GM19193 (cell line): ENCODE results near the gene GAPDHS.

Experiments
- POLR2A ChIP-seq: IDR thresholded peaks from 4 replicates; pipeline ENCODE4 v1.6.1; 2011; ENCODE audit not compliant: insufficient read depth, insufficient read length; ENCODE audit errors: extremely low read depth

GAPDHS gene

GRCh38 chr19:35569281-35569781 is 36.1 kb downstream of the GAPDHS start:
- no peak for TF ChIP-seq POLR2A

GRCh38 chr19:35571406-35571965 is 38.2 kb downstream of the GAPDHS start:
- no peak for TF ChIP-seq POLR2A

GRCh38 chr19:35577918-35578317 is 44.7 kb downstream of the GAPDHS start:
- no peak for TF ChIP-seq POLR2A

- TF ChIP-seq POLR2A: no peak
Observed at GRCh38 chr19:35578707-35579106, 45.5 kb downstream of the GAPDHS start.

- TF ChIP-seq POLR2A: no peak
Observed at GRCh38 chr19:35582760-35583159, 49.5 kb downstream of the GAPDHS start.

GRCh38 chr19:35585848-35586247 is 52.6 kb downstream of the GAPDHS start, which contains the start of gene PMIS2:
TSS of gene PMIS2 (plus strand) at chr19:35586173. CDS start at chr19:35586260, 87 bp downstream.
- TF ChIP-seq POLR2A: no peak

GRCh38 chr19:35587321-35587720 is 54.1 kb downstream of the GAPDHS start:
- TF ChIP-seq POLR2A: no peak

- TF ChIP-seq POLR2A: no peak
Observed at GRCh38 chr19:35590875-35591274, 57.6 kb downstream of the GAPDHS start.

- TF ChIP-seq POLR2A: no peak
Observed at GRCh38 chr19:35592226-35592625, 59.0 kb downstream of the GAPDHS start.
